Mucosa of rectum (tissue), 2 donors: ENCODE results near the gene CCSER1.
"Not testable (repeated sequence)": the region's sequence is repeated elsewhere in the genome, so short reads cannot be mapped to it uniquely, and the experiment has no call there.

Experiments
- H3K27ac ChIP-seq, 2 donors: one replicate each; pipeline ENCODE4 v1.7.0; 2013; ENCODE audit warnings: inconsistent platforms in 2 of 2, low read depth in 2 of 2, low read length in 2 of 2
- H3K27me3 ChIP-seq, 2 donors: one replicate each; pipeline ENCODE4 v1.7.0; 2013; ENCODE audit warnings: low read length in 2 of 2; ENCODE audit not compliant: control insufficient read depth in 2 of 2, insufficient read depth in 2 of 2
- H3K36me3 ChIP-seq, 2 donors: one replicate each; pipeline ENCODE4 v1.7.0; 2013; ENCODE audit warnings: low read length in 2 of 2; ENCODE audit not compliant: control insufficient read depth in 2 of 2, insufficient read depth in 2 of 2
- H3K4me1 ChIP-seq, 2 donors: one replicate each; pipeline ENCODE4 v1.7.0; 2013; ENCODE audit warnings: low read length in 2 of 2, mild to moderate bottlenecking in 1 of 2; ENCODE audit not compliant: control insufficient read depth in 2 of 2, insufficient read depth in 2 of 2
- H3K4me3 ChIP-seq, 2 donors: one replicate each; pipeline ENCODE4 v1.7.0; 2013; ENCODE audit warnings: low read length in 2 of 2
- H3K9ac ChIP-seq, 2 donors: one replicate each; pipeline ENCODE4 v1.7.0; 2013; ENCODE audit warnings: low read length in 2 of 2, low read depth in 1 of 2, mild to moderate bottlenecking in 1 of 2
- H3K9me3 ChIP-seq, 2 donors: one replicate each; pipeline ENCODE4 v1.7.0; 2013; ENCODE audit warnings: low read length in 2 of 2; ENCODE audit not compliant: control insufficient read depth in 2 of 2
- donor health status: healthy.
- donor health status: Normal muscosa, but diverticular disease.

CCSER1 gene

GRCh38 chr4:90254357-90254756, 127.2 kb downstream of the CCSER1 start:
- no peaks in the 10 kb centered on the region for H3K4me1 ChIP-seq
- H3K27ac ChIP-seq: no peak overlapping the region

GRCh38 chr4:90274175-90274574, 147.0 kb downstream of the CCSER1 start:
- Histone ChIP-seq H3K27me3 (no peaks in the 10 kb centered on the region), H3K36me3 (no peaks in the 10 kb centered on the region), H3K4me1 (no peaks in the 10 kb centered on the region), H3K4me3 (no peak overlapping the region), H3K9ac (no peak overlapping the region), H3K9me3 (no peaks in the 10 kb centered on the region), H3K27ac (no peak overlapping the region)

More at GRCh38 chr4:90254357-90254756, 127.2 kb downstream of the CCSER1 start:
- Histone ChIP-seq H3K36me3 (no peaks in the 10 kb centered on the region), H3K27me3 (no peaks in the 10 kb centered on the region), H3K9me3 (no peaks in the 10 kb centered on the region), H3K9ac (no peak overlapping the region), H3K4me3 (no peak overlapping the region)

DNA sequence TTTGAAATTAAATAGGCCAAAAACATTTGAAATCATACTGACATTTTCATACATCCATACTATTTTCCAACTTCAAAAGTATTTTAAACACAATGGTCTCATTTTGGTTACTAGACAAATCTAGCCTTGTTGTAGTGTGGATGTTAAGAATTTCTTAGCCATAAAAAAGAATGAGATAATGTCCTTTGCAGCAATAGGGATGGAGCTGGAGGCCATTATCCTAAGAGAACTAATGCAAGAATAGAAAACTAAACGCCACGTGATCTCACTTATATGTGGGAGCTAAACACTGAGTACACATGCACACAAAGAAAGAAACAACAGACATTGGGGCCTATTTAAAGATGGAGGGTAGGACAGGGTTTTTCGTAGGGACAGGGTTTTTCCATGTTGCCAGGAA, 153.8 kb downstream of the CCSER1 start:
- Histone ChIP-seq H3K9ac (no peak overlapping the region), H3K4me3 (no peak overlapping the region), H3K36me3 (no peaks in the 10 kb centered on the region), H3K27ac (no peak overlapping the region), H3K27me3 (no peaks in the 10 kb centered on the region), H3K4me1 (no peaks in the 10 kb centered on the region), H3K9me3 (no peaks in the 10 kb centered on the region)

DNA sequence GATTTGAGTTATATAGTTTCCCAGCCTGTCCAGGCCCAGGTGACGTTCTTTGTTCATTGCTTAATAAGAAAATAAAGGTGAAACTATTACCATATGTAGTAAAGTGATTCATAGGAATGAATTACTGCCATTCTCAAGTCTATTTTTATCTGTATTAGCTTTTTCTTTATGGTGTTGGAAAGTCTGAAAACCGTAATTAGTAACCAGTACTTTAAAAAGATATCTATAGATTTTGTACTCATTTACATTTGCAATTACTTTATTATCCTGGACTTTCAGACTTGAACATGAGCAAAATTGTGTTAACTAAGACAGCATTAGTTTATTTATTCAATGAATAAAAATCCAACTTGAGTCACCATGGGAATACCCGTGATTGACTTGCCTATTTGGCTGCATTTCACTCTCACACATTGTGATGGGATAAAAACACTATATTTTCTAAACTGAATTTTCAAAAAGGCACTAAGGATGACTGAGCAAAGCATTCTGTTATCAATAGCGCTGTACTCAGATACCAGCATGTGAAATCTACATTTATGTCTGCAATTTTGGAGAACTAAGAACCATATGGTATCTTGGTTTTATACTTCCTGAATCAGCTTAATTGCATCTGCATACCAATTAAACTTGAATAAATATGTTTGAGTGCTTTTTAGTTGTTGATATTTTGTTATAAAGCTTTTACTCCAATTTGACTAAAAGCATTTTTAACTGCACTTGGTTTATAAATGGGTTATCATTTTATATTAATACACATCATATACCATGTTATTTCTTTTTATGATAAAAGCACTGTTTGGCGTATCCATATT, 154.6 kb downstream of the CCSER1 start:
- Histone ChIP-seq H3K4me3 (no peak overlapping the region), H3K36me3 (no peaks in the 10 kb centered on the region), H3K27ac (no peak overlapping the region), H3K4me1 (no peaks in the 10 kb centered on the region), H3K27me3 (no peaks in the 10 kb centered on the region), H3K9me3 (no peaks in the 10 kb centered on the region), H3K9ac (no peak overlapping the region)

DNA sequence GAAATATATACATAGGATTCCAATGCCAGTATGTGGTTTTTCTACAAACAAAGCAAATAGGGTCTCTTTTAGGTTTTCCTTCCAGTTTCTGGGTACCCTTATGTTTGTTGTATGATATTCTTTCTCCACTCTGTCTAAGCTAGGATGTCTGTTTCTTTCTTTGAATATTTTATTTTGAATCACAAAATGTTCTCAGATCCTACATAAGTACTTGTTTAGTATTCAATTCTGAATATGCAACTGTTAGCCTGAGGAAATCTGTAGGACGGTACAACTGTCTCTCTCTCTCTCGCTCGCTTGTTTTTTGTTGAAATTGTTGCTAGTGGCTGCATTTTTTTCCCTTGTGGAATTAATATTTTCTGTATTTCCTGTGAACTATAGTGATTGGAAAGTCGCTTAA, 163.2 kb downstream of the CCSER1 start:
- Histone ChIP-seq H3K27ac (no peak overlapping the region), H3K27me3 (no peaks in the 10 kb centered on the region), H3K36me3 (no peaks in the 10 kb centered on the region), H3K9ac (no peak overlapping the region), H3K9me3 (no peaks in the 10 kb centered on the region), H3K4me3 (no peak overlapping the region), H3K4me1 (no peaks in the 10 kb centered on the region)

- H3K9me3 ChIP-seq: no peaks in the 10 kb centered on the region
- H3K4me3 ChIP-seq: no peak overlapping the region
- no peaks in the 10 kb centered on the region for H3K27me3 ChIP-seq
- no peaks in the 10 kb centered on the region for H3K36me3 ChIP-seq
- no peaks in the 10 kb centered on the region for H3K4me1 ChIP-seq
- no peak overlapping the region for H3K27ac ChIP-seq
- no peak overlapping the region for H3K9ac ChIP-seq
Observed at GRCh38 chr4:90292438-90292837, 165.2 kb downstream of the CCSER1 start.

- H3K9me3 ChIP-seq: no peaks in the 10 kb centered on the region
- no peak overlapping the region for H3K27ac ChIP-seq
- no peaks in the 10 kb centered on the region for H3K4me1 ChIP-seq
- H3K9ac ChIP-seq: no peak overlapping the region
- H3K27me3 ChIP-seq: no peaks in the 10 kb centered on the region
- H3K4me3 ChIP-seq: no peak overlapping the region
- H3K36me3 ChIP-seq: no peaks in the 10 kb centered on the region
Observed at GRCh38 chr4:90293320-90293719, 166.1 kb downstream of the CCSER1 start.

DNA sequence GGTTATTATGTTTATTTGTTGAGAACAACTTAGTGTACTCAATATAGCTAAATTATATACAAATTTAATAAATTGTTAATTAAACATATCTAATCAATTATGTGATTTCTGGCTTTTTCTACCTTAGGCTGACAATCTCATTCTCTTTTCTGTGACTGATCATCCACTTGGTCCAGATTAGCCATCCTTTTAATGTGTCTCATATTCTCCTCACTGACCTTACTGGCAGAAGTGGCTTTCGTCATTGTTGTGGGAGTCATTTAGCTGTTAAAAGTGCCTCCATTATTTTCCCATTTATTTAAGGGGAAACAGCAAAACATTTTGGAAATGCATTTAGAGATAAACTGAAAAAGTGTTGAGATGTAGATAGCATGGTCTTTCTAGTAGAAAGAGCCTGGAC, 172.2 kb downstream of the CCSER1 start:
- Histone ChIP-seq H3K4me1 (no peaks in the 10 kb centered on the region), H3K9me3 (no peaks in the 10 kb centered on the region), H3K9ac (no peak overlapping the region), H3K36me3 (no peaks in the 10 kb centered on the region), H3K27ac (no peak overlapping the region), H3K4me3 (no peak overlapping the region), H3K27me3 (no peaks in the 10 kb centered on the region)

DNA sequence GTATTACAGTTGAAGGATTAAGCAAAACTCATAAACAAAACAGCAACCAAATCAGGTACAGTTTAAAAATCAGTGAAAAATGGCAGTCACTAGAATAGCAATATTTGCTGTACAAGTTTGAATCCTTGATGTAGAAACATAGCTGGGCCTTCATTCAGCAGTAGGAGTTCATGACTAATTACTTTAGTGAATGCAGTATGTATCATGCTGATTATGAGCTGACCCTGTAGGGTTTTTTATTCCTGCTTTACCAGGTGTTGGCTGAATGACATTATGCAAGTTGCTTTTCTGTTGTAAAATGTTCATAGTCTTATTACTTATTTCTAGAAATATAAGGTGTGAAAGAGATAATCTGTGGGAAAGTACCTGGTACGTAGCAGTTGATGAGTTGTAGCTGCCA, 179.6 kb downstream of the CCSER1 start:
- Histone ChIP-seq H3K9me3 (no peaks in the 10 kb centered on the region), H3K27me3 (no peaks in the 10 kb centered on the region), H3K4me1 (no peaks in the 10 kb centered on the region), H3K9ac (no peak overlapping the region), H3K4me3 (no peak overlapping the region), H3K36me3 (no peaks in the 10 kb centered on the region), H3K27ac (no peak overlapping the region)

DNA sequence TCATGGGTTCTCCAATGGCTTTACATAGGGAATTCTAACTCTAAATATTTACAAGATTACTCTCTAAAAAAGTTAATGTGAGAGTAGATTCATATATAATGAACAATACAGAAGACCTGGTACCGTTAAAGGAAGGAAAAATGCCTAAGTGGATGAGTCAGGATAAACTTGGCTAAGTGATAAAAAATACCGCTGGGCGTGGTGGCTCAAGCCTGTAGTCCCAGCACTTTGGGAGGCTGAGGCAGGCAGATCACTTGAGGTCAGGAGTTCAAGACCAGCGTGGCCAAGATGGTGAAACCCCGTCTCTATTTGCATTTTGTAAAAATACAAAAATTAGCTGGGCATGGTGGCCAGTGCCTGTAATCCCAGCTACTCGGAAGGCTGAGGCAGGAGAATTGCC, 189.9 kb downstream of the CCSER1 start:
- not testable (repeated sequence) for H3K4me3 ChIP-seq, H3K27ac ChIP-seq

More for the DNA sequence above, 189.9 kb downstream of the CCSER1 start:
- not testable (repeated sequence) for H3K9ac ChIP-seq, H3K27me3 ChIP-seq, H3K4me1 ChIP-seq, H3K36me3 ChIP-seq, H3K9me3 ChIP-seq
